IPS-15b (cell line): ENCODE data around the gene KSR1.
"Not testable (repeated sequence)": the region's sequence is repeated elsewhere in the genome, so short reads cannot be mapped to it uniquely, and the experiment has no call there.

Source experiments
- H3K27me3 ChIP-seq: one replicate; pipeline ENCODE4 v1.6.1; 2013; ENCODE audit warnings: low read length; ENCODE audit not compliant: control insufficient read depth, insufficient read depth
- H3K36me3 ChIP-seq: one replicate; pipeline ENCODE4 v1.6.1; 2013; ENCODE audit warnings: low read length; ENCODE audit not compliant: control insufficient read depth, insufficient read depth
- H3K4me1 ChIP-seq: one replicate; pipeline ENCODE4 v1.6.1; 2013; ENCODE audit warnings: mild to moderate bottlenecking, low read length; ENCODE audit not compliant: control insufficient read depth, insufficient read depth
- H3K4me3 ChIP-seq: one replicate; pipeline ENCODE4 v1.5.1; 2013; ENCODE audit warnings: low read depth, low read length
- H3K9ac ChIP-seq: one replicate; pipeline ENCODE4 v1.6.1; 2013; ENCODE audit warnings: low read depth, mild to moderate bottlenecking, low read length
- H3K9me3 ChIP-seq: one replicate; pipeline ENCODE4 v1.6.1; 2013; ENCODE audit warnings: mild to moderate bottlenecking, low read length; ENCODE audit not compliant: control insufficient read depth, insufficient read depth

Gene KSR1

DNA sequence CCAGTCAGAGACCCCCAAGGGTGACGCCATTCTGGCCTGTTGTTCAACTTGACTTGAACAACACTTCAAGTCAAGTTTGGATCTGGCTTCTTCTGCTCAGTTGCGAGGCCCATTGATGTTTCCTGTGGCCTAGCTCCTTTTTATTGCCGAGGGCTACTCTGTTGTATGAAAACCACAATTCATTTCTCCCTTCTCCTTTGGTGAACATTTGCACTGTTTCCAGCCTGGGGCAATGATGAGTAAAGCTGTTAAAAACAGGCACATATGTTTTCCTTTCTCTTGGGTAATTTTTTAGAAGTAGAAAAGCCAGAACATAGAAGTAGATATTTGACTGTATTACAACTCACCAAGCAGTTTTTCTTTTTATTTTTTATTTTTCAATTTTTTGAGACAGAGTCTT lies 173.0 kb downstream of the KSR1 start:
- not testable (repeated sequence) for H3K9me3 ChIP-seq, H3K4me3 ChIP-seq, H3K4me1 ChIP-seq, H3K9ac ChIP-seq, H3K27me3 ChIP-seq, H3K36me3 ChIP-seq

DNA sequence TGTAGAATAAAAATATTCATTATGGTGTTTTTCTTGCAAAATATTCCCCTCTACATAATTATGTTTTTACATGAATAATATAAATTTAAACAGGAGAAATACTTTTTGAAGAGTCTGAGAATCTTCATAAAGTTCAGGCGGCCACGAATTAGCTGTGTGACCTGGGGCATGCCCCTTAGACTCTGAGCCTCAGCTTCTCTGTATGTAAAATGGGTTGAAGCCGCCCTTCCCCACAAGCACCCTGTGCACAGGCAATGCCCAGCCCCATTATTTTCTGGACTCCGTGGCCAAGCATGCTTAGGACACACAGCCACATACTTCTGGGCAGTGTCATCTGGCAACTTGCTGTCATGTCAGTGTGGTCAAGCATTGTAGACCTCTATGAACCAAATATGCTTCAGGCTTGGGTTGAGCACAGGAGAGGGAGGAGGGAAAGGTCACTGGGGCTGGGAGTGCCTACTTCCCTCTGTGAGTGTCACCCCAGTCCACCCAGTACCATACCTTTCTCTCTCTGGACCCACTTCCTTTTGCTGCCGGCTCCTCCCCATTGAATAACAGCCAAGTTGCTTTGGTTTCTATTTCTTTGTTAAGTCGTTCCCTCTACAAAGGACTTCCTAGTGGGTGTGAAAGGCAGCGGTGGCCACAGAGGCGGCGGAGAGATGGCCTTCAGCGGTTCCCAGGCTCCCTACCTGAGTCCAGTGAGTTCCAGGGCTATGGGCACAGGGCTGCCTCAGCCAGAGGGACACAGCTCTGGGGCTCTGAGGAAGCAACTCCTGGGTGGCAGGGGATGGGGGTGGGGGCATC lies 174.6 kb downstream of the KSR1 start, which contains the start of gene LGALS9:
Gene LGALS9, plus strand, starts transcription at position 582 of the 804 bp plus-strand sequence. Its CDS starts 78 bp downstream, at position 660.
- Histone ChIP-seq H3K27me3 (no peaks in the 10 kb centered on the region), H3K9ac (no peak within 1 kb of the TSS), H3K4me1 (no peaks in the 10 kb centered on the region), H3K4me3 (no peak within 1 kb of the TSS), H3K36me3 (no peaks in the 10 kb centered on the region), H3K9me3 (no peaks in the 10 kb centered on the region)

DNA sequence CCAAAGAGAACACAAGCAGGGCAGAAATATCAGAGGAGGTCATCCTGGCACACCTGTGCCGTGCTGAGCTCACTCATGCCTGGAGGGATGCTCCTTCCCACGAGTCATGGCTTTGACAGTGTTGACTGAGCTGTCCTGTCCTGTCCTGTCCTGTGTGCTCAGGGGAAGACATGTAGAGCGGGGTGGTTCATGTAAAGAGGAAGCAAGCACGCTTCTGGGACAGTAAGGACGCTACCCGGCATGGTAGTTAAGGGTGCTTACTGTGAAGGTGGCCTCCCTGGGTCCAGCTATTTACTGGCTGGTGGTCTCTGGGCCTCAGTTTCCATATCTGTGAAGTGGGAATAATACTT lies 175.1 kb downstream of the KSR1 start:
- H3K4me3 ChIP-seq: no peak overlapping the region
- no peaks in the 10 kb centered on the region for H3K36me3 ChIP-seq
- H3K4me1 ChIP-seq: no peaks in the 10 kb centered on the region
- H3K9ac ChIP-seq: no peak overlapping the region
- no peaks in the 10 kb centered on the region for H3K9me3 ChIP-seq
- no peaks in the 10 kb centered on the region for H3K27me3 ChIP-seq

DNA sequence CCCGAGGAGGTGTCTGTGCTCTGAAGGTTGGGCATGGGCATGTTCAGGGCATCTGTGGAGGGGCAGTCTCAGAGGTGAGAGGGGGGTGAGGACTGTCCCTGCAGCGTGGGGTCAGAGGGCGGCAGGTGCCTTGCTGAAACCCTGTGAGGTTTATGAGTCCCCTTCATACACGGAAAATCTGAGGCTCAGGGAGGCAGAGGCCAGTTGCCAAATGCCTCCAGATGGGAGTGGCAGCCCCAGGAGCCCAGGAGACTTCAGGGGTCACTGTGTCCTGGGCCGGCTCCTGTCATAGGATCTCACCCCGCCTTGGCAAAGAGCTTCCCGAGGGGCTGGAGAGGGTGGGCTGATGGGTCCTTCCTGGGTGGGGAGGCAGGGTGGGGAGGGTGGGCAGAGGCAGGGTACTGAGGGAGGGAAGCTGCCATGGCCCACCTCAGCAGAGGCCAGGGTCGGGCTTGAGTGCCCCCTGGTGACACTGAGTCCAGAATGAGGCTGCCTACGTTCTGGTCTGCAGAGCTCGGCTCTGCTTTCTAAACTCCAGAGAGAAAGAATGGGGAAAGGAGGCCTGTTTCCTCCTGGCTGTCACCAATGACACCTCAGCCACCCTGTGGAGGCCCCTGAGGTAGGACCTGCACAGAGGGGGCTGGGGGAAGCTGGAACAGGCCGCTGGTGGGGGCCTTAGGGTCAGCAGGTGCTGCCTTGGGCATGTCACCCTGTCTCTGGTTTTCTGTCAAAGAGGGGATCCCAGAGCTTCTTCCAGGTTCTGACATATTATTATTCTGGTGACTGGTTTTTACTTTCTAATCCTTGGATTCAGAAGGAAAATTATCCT lies 175.9 kb downstream of the KSR1 start:
- Histone ChIP-seq H3K9ac (no peak overlapping the region), H3K4me1 (no peaks in the 10 kb centered on the region), H3K36me3 (no peaks in the 10 kb centered on the region), H3K9me3 (no peaks in the 10 kb centered on the region), H3K27me3 (no peaks in the 10 kb centered on the region), H3K4me3 (no peak overlapping the region)

DNA sequence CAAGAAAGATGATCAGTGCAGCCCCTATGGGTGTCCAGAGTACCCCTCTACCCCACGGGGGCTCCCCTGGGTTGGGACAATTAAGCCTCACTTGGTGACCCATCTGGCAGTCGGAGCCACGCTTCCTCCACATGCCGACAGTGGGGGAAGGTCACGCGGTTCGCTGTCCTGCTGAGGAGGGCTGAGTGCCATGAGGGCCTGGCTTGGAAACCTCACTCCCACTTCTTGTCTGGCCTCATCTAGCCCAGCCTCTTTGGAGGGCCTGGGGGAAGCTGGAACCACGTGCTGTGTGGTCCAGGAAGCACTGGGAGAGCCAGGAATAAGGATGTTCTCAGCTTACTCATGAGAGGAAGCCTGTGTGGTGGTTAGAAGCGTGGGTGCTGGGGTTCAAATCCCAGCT lies 176.5 kb downstream of the KSR1 start:
- not testable (repeated sequence) for H3K36me3 ChIP-seq, H3K9me3 ChIP-seq, H3K4me3 ChIP-seq, H3K9ac ChIP-seq, H3K27me3 ChIP-seq, H3K4me1 ChIP-seq

DNA sequence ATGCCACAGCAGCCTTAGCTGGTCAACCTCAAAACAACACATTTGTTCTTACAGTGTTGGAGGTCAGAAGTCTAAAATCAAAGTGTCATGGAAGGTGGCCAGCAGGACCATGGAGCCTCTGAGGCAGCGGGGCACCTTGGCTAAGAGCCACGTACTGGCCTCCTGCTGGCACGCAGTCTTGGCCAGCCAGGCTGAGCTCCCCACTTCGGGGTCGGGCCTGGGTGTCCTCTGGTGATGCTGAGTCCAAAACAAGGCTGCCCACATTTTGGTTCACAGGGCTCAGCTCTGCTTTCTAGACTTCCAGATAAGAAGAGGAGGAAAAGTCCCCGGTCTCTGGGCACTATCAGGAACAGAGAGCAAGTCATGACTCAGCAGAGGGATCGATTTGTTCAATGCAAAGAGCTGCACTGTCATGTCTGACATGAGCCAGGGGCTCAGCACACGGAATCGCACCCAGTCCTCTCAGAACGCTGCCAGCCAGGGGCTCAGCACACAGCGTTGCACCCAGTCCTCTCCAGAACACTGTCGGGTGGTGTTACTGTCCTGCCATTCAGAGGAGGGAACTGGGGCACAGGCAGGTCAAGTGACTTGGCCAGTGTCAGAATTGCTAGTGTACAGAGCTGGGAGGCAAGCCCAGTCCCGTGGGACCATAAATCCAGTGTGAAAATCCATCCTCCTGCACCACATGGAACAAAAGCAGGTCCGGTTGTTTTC lies 177.2 kb downstream of the KSR1 start:
- no peak overlapping the region for H3K9ac ChIP-seq
- no peaks in the 10 kb centered on the region for H3K9me3 ChIP-seq
- H3K4me1 ChIP-seq: no peaks in the 10 kb centered on the region
- H3K4me3 ChIP-seq: no peak overlapping the region
- H3K27me3 ChIP-seq: no peaks in the 10 kb centered on the region
- H3K36me3 ChIP-seq: no peaks in the 10 kb centered on the region

DNA sequence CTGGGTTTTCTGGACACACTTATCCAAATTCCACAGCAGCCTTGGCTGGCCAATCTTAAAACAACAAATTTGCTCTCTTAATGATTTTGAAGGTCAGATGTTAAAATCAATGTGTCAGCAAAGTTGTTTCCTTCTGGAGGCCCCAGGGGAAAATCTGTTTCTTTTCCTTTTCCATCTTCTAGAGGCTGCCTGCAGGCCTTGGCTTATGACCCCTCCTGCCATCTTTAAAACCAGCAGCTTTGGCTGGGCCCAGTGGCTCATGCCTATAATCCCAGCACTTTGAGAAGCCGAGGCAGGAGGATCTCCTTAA lies 177.7 kb downstream of the KSR1 start:
- Histone ChIP-seq H3K4me3 (no peak overlapping the region), H3K4me1 (no peaks in the 10 kb centered on the region), H3K36me3 (no peaks in the 10 kb centered on the region), H3K9me3 (no peaks in the 10 kb centered on the region), H3K27me3 (no peaks in the 10 kb centered on the region), H3K9ac (no peak overlapping the region)

DNA sequence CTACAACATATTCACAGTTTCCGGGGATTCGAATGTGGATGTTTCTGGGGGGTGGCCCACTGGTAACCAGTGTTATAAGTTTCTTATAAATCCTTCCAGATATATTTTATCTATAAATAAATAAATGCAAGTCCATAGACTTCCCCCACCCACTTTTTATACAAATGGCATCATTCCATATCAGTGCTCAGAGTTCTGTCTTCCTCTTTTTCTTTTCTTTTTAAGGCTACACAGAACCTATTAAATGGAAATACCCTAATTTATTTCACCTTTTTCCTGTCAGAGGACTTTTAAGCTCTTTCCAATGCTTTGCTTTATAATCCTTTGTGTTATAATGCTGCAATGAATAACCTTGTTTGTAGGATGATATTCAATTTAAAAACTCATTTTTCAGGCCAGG lies 178.5 kb downstream of the KSR1 start:
- H3K36me3 ChIP-seq: no peaks in the 10 kb centered on the region
- H3K9ac ChIP-seq: no peak overlapping the region
- no peaks in the 10 kb centered on the region for H3K27me3 ChIP-seq
- H3K9me3 ChIP-seq: no peaks in the 10 kb centered on the region
- no peak overlapping the region for H3K4me3 ChIP-seq
- H3K4me1 ChIP-seq: no peaks in the 10 kb centered on the region

DNA sequence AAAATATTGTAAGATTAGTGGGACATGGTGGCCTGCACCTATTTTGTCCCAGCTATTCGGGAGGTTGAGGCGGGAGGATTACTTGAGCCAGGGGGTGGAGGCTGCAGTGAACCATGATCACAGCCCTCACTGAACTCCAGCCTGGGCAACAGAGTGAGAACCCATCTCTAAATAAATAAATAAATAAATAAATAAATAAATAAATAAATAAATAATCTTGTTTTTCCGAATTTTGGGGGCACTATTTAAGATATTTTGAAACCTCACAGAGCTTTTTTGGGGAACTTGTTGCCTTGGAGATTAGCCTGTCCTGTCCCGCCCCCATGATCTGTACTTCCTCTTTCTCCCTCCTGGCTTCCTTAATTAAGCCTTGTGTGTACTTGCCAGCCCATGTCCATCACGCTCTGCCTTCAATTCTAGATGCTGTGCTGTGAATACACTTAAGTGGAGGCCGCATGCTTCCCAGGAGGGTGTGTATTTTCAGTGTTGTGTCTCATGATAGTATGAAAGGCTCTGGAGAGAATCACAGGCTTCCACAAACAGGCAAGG lies 179.1 kb downstream of the KSR1 start:
- H3K9me3 ChIP-seq: no peaks in the 10 kb centered on the region
- H3K36me3 ChIP-seq: no peaks in the 10 kb centered on the region
- no peaks in the 10 kb centered on the region for H3K4me1 ChIP-seq
- no peaks in the 10 kb centered on the region for H3K27me3 ChIP-seq
- no peak overlapping the region for H3K4me3 ChIP-seq
- H3K9ac ChIP-seq: no peak overlapping the region

DNA sequence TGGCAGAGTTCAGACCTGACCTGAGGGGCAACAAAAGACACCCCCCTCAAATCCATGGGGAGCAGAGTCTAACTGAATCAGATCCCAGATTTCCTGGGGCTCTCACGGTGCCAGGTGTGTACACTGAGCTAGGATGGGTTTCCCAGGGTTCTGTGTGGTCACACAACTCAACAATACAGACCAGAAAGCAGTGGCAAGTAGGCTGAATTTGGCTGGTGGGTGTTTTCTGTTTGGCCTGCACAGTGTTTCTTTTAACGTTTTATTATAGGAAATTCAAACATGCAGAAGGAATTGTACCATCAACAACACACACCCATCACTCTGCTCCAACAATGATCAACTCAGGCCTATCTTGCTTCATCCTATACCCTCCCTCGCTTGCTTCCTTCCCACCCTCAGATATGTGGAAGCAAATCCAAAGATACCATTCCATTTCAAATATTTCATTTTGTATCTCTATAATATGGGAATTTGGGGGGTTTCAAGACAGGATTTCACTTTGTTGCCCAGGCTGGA lies 179.8 kb downstream of the KSR1 start:
- not testable (repeated sequence) for H3K36me3 ChIP-seq, H3K4me3 ChIP-seq, H3K9ac ChIP-seq, H3K27me3 ChIP-seq, H3K4me1 ChIP-seq, H3K9me3 ChIP-seq

DNA sequence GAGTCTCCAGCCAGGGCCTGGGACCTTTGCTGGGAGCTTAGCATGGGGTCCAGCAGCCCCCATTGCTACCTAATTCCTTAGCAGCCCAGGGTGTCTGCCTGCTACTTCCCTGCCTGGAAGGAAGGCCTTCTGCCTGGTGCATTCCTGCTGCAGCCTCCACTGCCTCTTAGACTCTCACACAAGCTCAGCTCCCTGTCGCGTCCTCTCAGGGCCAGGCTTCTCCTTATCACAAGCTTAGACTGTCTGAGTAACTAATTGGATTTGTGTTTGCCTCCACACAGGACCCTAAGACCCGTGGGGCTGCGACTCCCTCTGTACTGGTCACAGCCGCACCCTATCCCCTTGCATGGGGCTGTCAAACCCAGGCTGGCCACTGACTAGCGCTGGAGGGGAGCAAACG lies 181.6 kb downstream of the KSR1 start:
- H3K4me3 ChIP-seq, H3K9ac ChIP-seq: not testable (repeated sequence)

More for the DNA sequence above, 181.6 kb downstream of the KSR1 start:
- not testable (repeated sequence) for H3K36me3 ChIP-seq, H3K9me3 ChIP-seq, H3K4me1 ChIP-seq, H3K27me3 ChIP-seq
